ENCODE measurements around the gene RNPEP. TPM values are rescaled to one million over a fixed set of nuclear protein-coding genes. Genes with fewer than 3 reads are reported as not detected.

RNPEP gene
- total RNA-seq, 2 experiments from 2014 or later: 44.9 to 49.2 TPM

- intact Hi-C loops (cut with DNase I, micrococcal nuclease): no loop called here
- no peak for DNase-seq
- no peak for ATAC-seq
- H3K27me3 Mint-ChIP-seq: no peaks in the 10 kb centered on the region
- H3K4me3 Mint-ChIP-seq: no peak overlapping the region
- ChIA-PET CTCF (interaction anchor here (0.9 to 3.5 kb wide), 3 partner anchors 12 to 56 kb away, joined by 3 to 24 read pairs (median 3); no protein-coding TSS in a partner anchor), POLR2A (no interaction called here)
- no peak overlapping the region for H3K27ac Mint-ChIP-seq
- no peaks in the 10 kb centered on the region for H3K9me3 Mint-ChIP-seq (ENCODE audit: low read depth)
- no peaks in the 10 kb centered on the region for H3K36me3 Mint-ChIP-seq (ENCODE audit: low read depth)
- no peaks in the 10 kb centered on the region for H3K4me1 Mint-ChIP-seq
Observed at GRCh38 chr1:202011994-202012393, 29.5 kb downstream of the RNPEP start.

- POLR2A ChIA-PET: no interaction called here
- DNase-seq (no peak), ATAC-seq (no peak)
- Mint-ChIP-seq H3K9me3 (ENCODE audit: low read depth) (no peaks in the 10 kb centered on the region), H3K4me3 (no peak overlapping the region), H3K27ac (no peak overlapping the region), H3K27me3 (no peaks in the 10 kb centered on the region), H3K36me3 (ENCODE audit: low read depth) (no peaks in the 10 kb centered on the region), H3K4me1 (no peaks in the 10 kb centered on the region)
- intact Hi-C loops (cut with DNase I, micrococcal nuclease): no loop called here
- CTCF ChIA-PET: interaction anchor here (0.9 to 3.5 kb wide), 3 partner anchors 13 to 56 kb away, joined by 3 to 24 read pairs (median 3); no protein-coding TSS in a partner anchor
Observed at GRCh38 chr1:202012544-202013478, 30.4 kb downstream of the RNPEP start.

- Mint-ChIP-seq H3K9me3 (ENCODE audit: low read depth) (no peaks in the 10 kb centered on the region), H3K27me3 (no peaks in the 10 kb centered on the region)
- intact Hi-C loops (cut with DNase I, micrococcal nuclease): no loop called here
Observed at GRCh38 chr1:202013603-202014002, 31.2 kb downstream of the RNPEP start.

GRCh38 chr1:202014060-202014459 is 31.6 kb downstream of the RNPEP start:
- CTCF ChIA-PET: interaction anchor here (1.2 kb wide), 1 partner anchor 14 kb away, joined by 3 read pairs; no protein-coding TSS in a partner anchor
- Mint-ChIP-seq H3K27ac (no peak overlapping the region), H3K4me3 (no peak overlapping the region), H3K27me3 (no peaks in the 10 kb centered on the region), H3K9me3 (ENCODE audit: low read depth) (no peaks in the 10 kb centered on the region), H3K4me1 (no peaks in the 10 kb centered on the region), H3K36me3 (ENCODE audit: low read depth) (no peaks in the 10 kb centered on the region)
- intact Hi-C loops (cut with DNase I, micrococcal nuclease): no loop called here
- ATAC-seq (no peak), DNase-seq (no peak)
- POLR2A ChIA-PET: no interaction called here

More at GRCh38 chr1:202013603-202014002, 31.2 kb downstream of the RNPEP start:
- Mint-ChIP-seq H3K4me3 (no peak overlapping the region), H3K36me3 (ENCODE audit: low read depth) (no peaks in the 10 kb centered on the region), H3K27ac (no peak overlapping the region), H3K4me1 (no peaks in the 10 kb centered on the region)
- CTCF ChIA-PET: interaction anchor here (1.2 to 1.8 kb wide), 2 partner anchors 14 to 55 kb away, joined by 3 read pairs; no protein-coding TSS in a partner anchor
- no peak for DNase-seq
- POLR2A ChIA-PET: no interaction called here
- ATAC-seq: no peak

- H3K9me3 Mint-ChIP-seq (ENCODE audit: low read depth): no peaks in the 10 kb centered on the region
- ChIA-PET POLR2A (no interaction called here), CTCF (interaction anchor here (1.3 kb wide), 1 partner anchor 16 kb away, joined by 5 read pairs; no protein-coding TSS in a partner anchor)
- no peak overlapping the region for H3K27ac Mint-ChIP-seq
- no peak overlapping the region for H3K4me3 Mint-ChIP-seq
- intact Hi-C loops (cut with DNase I, micrococcal nuclease): no loop called here
- no peak for DNase-seq
- ATAC-seq: no peak
- H3K27me3 Mint-ChIP-seq: no peaks in the 10 kb centered on the region
- no peaks in the 10 kb centered on the region for H3K36me3 Mint-ChIP-seq (ENCODE audit: low read depth)
- H3K4me1 Mint-ChIP-seq: no peaks in the 10 kb centered on the region
Observed at GRCh38 chr1:202014915-202015661, 32.6 kb downstream of the RNPEP start.

GRCh38 chr1:202015662-202015937 is 33.2 kb downstream of the RNPEP start:
- no peaks in the 10 kb centered on the region for H3K4me1 Mint-ChIP-seq
- no peaks in the 10 kb centered on the region for H3K9me3 Mint-ChIP-seq (ENCODE audit: low read depth)
- no peaks in the 10 kb centered on the region for H3K36me3 Mint-ChIP-seq (ENCODE audit: low read depth)
- intact Hi-C loops (cut with DNase I, micrococcal nuclease): no loop called here
- ATAC-seq (no peak), DNase-seq (no peak)
- ChIA-PET POLR2A (no interaction called here), CTCF (interaction anchor here (1.2 to 1.3 kb wide), 2 partner anchors 16 to 139 kb away, joined by 3 to 5 read pairs; no protein-coding TSS in a partner anchor)
- no peak overlapping the region for H3K4me3 Mint-ChIP-seq
- H3K27ac Mint-ChIP-seq: no peak overlapping the region
- H3K27me3 Mint-ChIP-seq: no peaks in the 10 kb centered on the region

GRCh38 chr1:202016022-202016810 is 33.8 kb downstream of the RNPEP start:
- CTCF ChIA-PET: interaction anchor here (1.2 to 1.5 kb wide), 3 partner anchors 17 to 138 kb away, joined by 3 to 5 read pairs (median 4); no protein-coding TSS in a partner anchor
- H3K4me3 Mint-ChIP-seq: no peak overlapping the region
- intact Hi-C loops (cut with DNase I, micrococcal nuclease): no loop called here
- H3K4me1 Mint-ChIP-seq: no peaks in the 10 kb centered on the region
- ATAC-seq (no peak), DNase-seq (no peak)
- no peaks in the 10 kb centered on the region for H3K27me3 Mint-ChIP-seq
- H3K36me3 Mint-ChIP-seq (ENCODE audit: low read depth): no peaks in the 10 kb centered on the region
- no peaks in the 10 kb centered on the region for H3K9me3 Mint-ChIP-seq (ENCODE audit: low read depth)
- POLR2A ChIA-PET: no interaction called here
- no peak overlapping the region for H3K27ac Mint-ChIP-seq

GRCh38 chr1:202016811-202017748 is 34.6 kb downstream of the RNPEP start:
- ATAC-seq (no peak), DNase-seq (no peak)
- Mint-ChIP-seq H3K27ac (no peak overlapping the region), H3K9me3 (ENCODE audit: low read depth) (no peaks in the 10 kb centered on the region), H3K36me3 (ENCODE audit: low read depth) (no peaks in the 10 kb centered on the region), H3K4me1 (no peaks in the 10 kb centered on the region), H3K4me3 (no peak overlapping the region), H3K27me3 (peaks cover 3% of the 10 kb centered on the region)
- ChIA-PET CTCF (interaction anchor here (1.2 to 1.5 kb wide), 2 partner anchors 17 to 137 kb away, joined by 3 to 4 read pairs; no protein-coding TSS in a partner anchor), POLR2A (no interaction called here)
- intact Hi-C loops (cut with DNase I, micrococcal nuclease): no loop called here

GRCh38 chr1:202017749-202018467 is 35.5 kb downstream of the RNPEP start:
- POLR2A ChIA-PET: no interaction called here

More at GRCh38 chr1:202017749-202018467, 35.5 kb downstream of the RNPEP start:
- no peaks in the 10 kb centered on the region for H3K36me3 Mint-ChIP-seq (ENCODE audit: low read depth)
- CTCF ChIA-PET: interaction anchor here (1.5 kb wide), 1 partner anchor 18 kb away, joined by 4 read pairs; no protein-coding TSS in a partner anchor
- ATAC-seq: no peak
- no peak for DNase-seq
- H3K9me3 Mint-ChIP-seq (ENCODE audit: low read depth): no peaks in the 10 kb centered on the region
- H3K27ac Mint-ChIP-seq: no peak overlapping the region
- no peak overlapping the region for H3K4me3 Mint-ChIP-seq
- no peaks in the 10 kb centered on the region for H3K4me1 Mint-ChIP-seq
- intact Hi-C loops (cut with DNase I, micrococcal nuclease): no loop called here
- H3K27me3 Mint-ChIP-seq: peaks cover 3% of the 10 kb centered on the region
